Kidney (tissue), 14 donors: ENCODE measurements around the gene GLRA2. TPM values are rescaled to one million over a fixed set of nuclear protein-coding genes. Genes with fewer than 3 reads are reported as not detected.

Source experiments
- DNase-seq, 5 donors: peaks; one replicate each; pipeline ENCODE4 v3.0.0-alpha.2; 2013 to 2020
- FAIRE-seq: peaks from 2 replicates; lab custom pipeline; 2012; peaks lifted over from hg19 to GRCh38; lab: Jason Lieb, UNC
- H3K27ac ChIP-seq, 2 donors: one replicate each; pipeline ENCODE4 v1.7.0; 2013; ENCODE audit warnings: low read depth in 2 of 2, low read length in 2 of 2, inconsistent platforms in 1 of 2
- H3K27me3 ChIP-seq: one replicate; pipeline ENCODE4 v1.7.1; 2013; ENCODE audit warnings: low read length, inconsistent platforms; ENCODE audit not compliant: control insufficient read depth, insufficient read depth
- H3K36me3 ChIP-seq, 3 donors: one replicate each; pipeline versions ENCODE4 v1.7.0 to v1.7.1; 2013; ENCODE audit warnings: low read length in 3 of 3, control low read depth in 1 of 3, inconsistent platforms in 1 of 3; ENCODE audit not compliant: insufficient read depth in 3 of 3, control insufficient read depth in 2 of 3
- H3K4me1 ChIP-seq, 3 donors: one replicate each; pipeline versions ENCODE4 v1.7.0 to v1.7.1; 2013; ENCODE audit warnings: low read length in 3 of 3, inconsistent platforms in 1 of 3, low read depth in 1 of 3; ENCODE audit not compliant: control insufficient read depth in 2 of 3, insufficient read depth in 2 of 3
- H3K4me3 ChIP-seq, 3 donors: one replicate each; pipeline versions ENCODE4 v1.7.0 to v1.8.1; 2013; ENCODE audit warnings: low read length in 3 of 3, control low read depth in 1 of 3, inconsistent platforms in 1 of 3
- H3K9ac ChIP-seq, 3 donors: one replicate each; pipeline versions ENCODE4 v1.7.0 to v1.7.1; 2013; ENCODE audit warnings: low read length in 3 of 3, control low read depth in 1 of 3, inconsistent platforms in 1 of 3
- H3K9me3 ChIP-seq, 3 donors: one replicate each; pipeline versions ENCODE4 v1.7.0 to v1.7.1; 2013; ENCODE audit warnings: low read length in 3 of 3, control low read depth in 1 of 3, inconsistent platforms in 1 of 3; ENCODE audit not compliant: control insufficient read depth in 2 of 3, insufficient read depth in 1 of 3
- CTCF ChIP-seq: IDR thresholded peaks from 3 replicates; pipeline ENCODE4 v1.5.1; 2012; ENCODE audit warnings: mild to moderate bottlenecking, moderate library complexity, borderline replicate concordance; ENCODE audit not compliant: insufficient read depth; ENCODE audit errors: extremely low read depth
- intact Hi-C: fragments of 100-400 bp; cut with DNase I; formaldehyde crosslinking; loops from one replicate; pipeline ENCODE4 v1.11.1; 2022
- polyA plus RNA-seq: library from polyadenylated mRNA; stranded (reverse); fragments of 350-450 nt; fragmentation: Illumina TruSeq; extraction: RNeasy Lipid Tissue Mini Kit (QIAGEN cat#74804); gene quantifications from one replicate; pipeline ENCODE4 v1.2.3, GENCODE V29; 2014; ENCODE audit warnings: low read depth, low replicate concordance; ENCODE audit not compliant: insufficient read depth
- total RNA-seq: library from RNA; stranded (reverse); fragmentation: NEBNext Ultra II Directional; extraction: Animal tissue kit (Norgen Biotek cat#: 25700); gene quantifications from one replicate; pipeline ENCODE4 v1.2.1, GENCODE V29; 2021
- donor health status: control.
- donor health status: control.
- donor health status: control.
- donor health status: control.
- donor health status: control.
- donor health status: DM: yes; HTN: yes; CAD: no.
- donor health status: Normal renal cell carcinoma (clear cell type).

Gene GLRA2
- total and polyA plus RNA-seq, 2 donors from 2014 or later, result not detected

DNA sequence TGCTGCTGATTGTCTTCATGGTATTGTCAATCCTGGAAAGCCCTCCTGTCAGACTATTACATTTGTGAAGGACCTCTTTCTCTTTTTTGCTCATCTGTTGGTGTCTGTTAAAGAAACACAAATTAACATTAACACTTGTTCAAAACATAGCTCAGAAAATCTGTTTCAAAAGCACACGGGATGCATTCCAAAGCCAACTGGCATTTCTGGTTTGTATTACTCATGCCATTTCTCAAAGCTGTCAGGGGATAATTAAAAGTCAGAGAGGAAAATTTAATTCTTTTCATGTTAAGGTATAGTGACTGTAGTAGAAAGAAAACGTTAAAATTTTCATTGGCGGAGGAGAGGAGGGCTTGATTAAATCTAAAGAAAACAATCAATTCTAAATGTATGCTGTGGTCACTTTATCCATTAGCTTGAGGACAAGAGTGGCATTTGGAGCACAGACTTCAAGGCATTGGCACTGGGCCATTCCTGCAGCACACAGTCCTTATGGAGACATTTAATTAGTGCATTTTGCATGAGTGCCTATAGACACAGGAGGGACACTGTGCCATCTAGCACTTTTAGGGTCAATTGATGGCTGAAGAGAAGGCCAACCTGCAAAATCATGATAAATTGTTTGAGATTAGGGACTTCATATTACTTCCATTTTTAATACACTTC, 21.2 kb upstream of the GLRA2 start:
- FAIRE-seq, result no peak
- Histone ChIP-seq H3K27ac (no peak overlapping the region), H3K27me3 (no peaks in the 10 kb centered on the region), H3K9me3 (no peaks in the 10 kb centered on the region), H3K36me3 (no peaks in the 10 kb centered on the region), H3K4me3 (no peak overlapping the region), H3K9ac (no peak overlapping the region), H3K4me1 (no peaks in the 10 kb centered on the region)
- intact Hi-C loops, result no loop called here
- TF ChIP-seq CTCF, result no peak
- DNase-seq, result no peak

- no peaks in the 10 kb centered on the region for H3K27me3 ChIP-seq
- H3K4me3 ChIP-seq, result no peak overlapping the region
- H3K36me3 ChIP-seq, result no peaks in the 10 kb centered on the region
- no peak overlapping the region for H3K27ac ChIP-seq
- H3K9ac ChIP-seq, result no peak overlapping the region
- no peak for TF ChIP-seq CTCF
- H3K4me1 ChIP-seq, result no peaks in the 10 kb centered on the region
- intact Hi-C loops, result no loop called here
- FAIRE-seq, result no peak
- DNase-seq, result no peak
- H3K9me3 ChIP-seq, result no peaks in the 10 kb centered on the region
These were observed 19.8 kb upstream of the GLRA2 start for GRCh38 chrX:14509325-14510057.

GRCh38 chrX:14528629-14529289, 577 bp upstream of the GLRA2 start:
- H3K27me3 ChIP-seq, result no peaks in the 10 kb centered on the region
- peak; percentile 21 for TF ChIP-seq CTCF
- no peaks in the 10 kb centered on the region for H3K9me3 ChIP-seq
- DNase-seq, result peak; percentile 53 to 82 (median 71)
- no peaks in the 10 kb centered on the region for H3K36me3 ChIP-seq
- FAIRE-seq, result peak; percentile 29
- no peak overlapping the region for H3K9ac ChIP-seq
- H3K27ac ChIP-seq, result no peak overlapping the region
- no peaks in the 10 kb centered on the region for H3K4me1 ChIP-seq
- H3K4me3 ChIP-seq, result peak overlapping the region in 1 of 3 donors; percentile 7
- intact Hi-C loops, result no loop called here
